K562 (cell line): ENCODE results near the gene ZSWIM6. TPM values are rescaled to one million over a fixed set of nuclear protein-coding genes. Genes with fewer than 3 reads are reported as not detected.

Experiments
- ATAC-seq: fragments of 200-7000 bp; cut with Tn5 transposase; 3 replicates; pipeline ENCODE4 v1.9.1; 2020; ENCODE audit warnings: moderate library complexity
- BruUV-seq: library from RNA; stranded (reverse); fragments of 400-500 nt; replicated peaks from 2 replicates; lab custom pipeline; 2021; lab: Mats Ljungman, UMichigan
- CTCF ChIA-PET: fragments of 300-600 bp; formaldehyde crosslinking; extraction: SDS; loops from one replicate; lab custom pipeline; 2021; ENCODE audit warnings: low intra/inter-chr PET ratio; lab: Yijun Ruan, JAX
- POLR2A ChIA-PET: fragments of 300-600, 350-650 bp; sonication (Branson Sonifier 250); formaldehyde crosslinking; extraction: SDS; loops from one replicate; lab custom pipeline; 2021; ENCODE audit warnings: antibody characterized with exemption, inconsistent platforms; lab: Yijun Ruan, JAX
- DNase-seq, 4 experiments: peaks; one replicate each; pipeline versions ENCODE4 v3.0.0 to v3.0.0-alpha.2; 2011 to 2018; ENCODE audit warnings: low spot score in 3 of 4, mixed read lengths in 3 of 4; ENCODE audit errors: extremely low read depth in 1 of 4
- FAIRE-seq: peaks from 2 replicates; lab custom pipeline; 2011; peaks lifted over from hg19 to GRCh38; lab: Jason Lieb, UNC
- H2AFZ ChIP-seq: 2 replicates; pipeline ENCODE4 v1.6.0; 2011; ENCODE audit warnings: low read depth, low read length, control low read depth, inconsistent platforms
- H3K27ac ChIP-seq: fragments of 200-600 bp; 3 replicates; pipeline ENCODE4 v1.8.0; 2011; ENCODE audit warnings: low read depth, mild to moderate bottlenecking, control low read depth, inconsistent platforms, low read length, moderate library complexity, mixed read lengths; ENCODE audit errors: extremely low read depth
- H3K27me3 ChIP-seq, 2 experiments: fragments of 300-600 bp in 1 of 2; 2 replicates in 1 of 2; 3 replicates in 1 of 2; pipeline versions ENCODE4 v1.6.0 to v1.8.0; 2011; ENCODE audit warnings: inconsistent platforms in 2 of 2, low read length in 2 of 2, mild to moderate bottlenecking in 1 of 2, mixed read lengths in 1 of 2, moderate library complexity in 1 of 2; ENCODE audit not compliant: control insufficient read depth in 2 of 2, insufficient read depth in 2 of 2
- H3K36me3 ChIP-seq: fragments of 300-600 bp; 3 replicates; pipeline ENCODE4 v1.8.0; 2011; ENCODE audit warnings: mild to moderate bottlenecking, low read length, inconsistent platforms; ENCODE audit not compliant: control insufficient read depth, insufficient read depth
- H3K4me1 ChIP-seq, 2 experiments: fragments of 200-600 bp in 1 of 2; replicated peaks in 1 of 2; 2 replicates in 1 of 2; 3 replicates in 1 of 2; pipeline versions ENCODE4 v1.5.1 to v1.8.0; 2011; ENCODE audit warnings: inconsistent platforms in 2 of 2, low read length in 2 of 2, mild to moderate bottlenecking in 1 of 2, mixed read lengths in 1 of 2, moderate library complexity in 1 of 2; ENCODE audit not compliant: control insufficient read depth in 2 of 2, insufficient read depth in 2 of 2
- H3K4me2 ChIP-seq: 2 replicates; pipeline ENCODE4 v1.6.1; 2011; ENCODE audit warnings: low read length, control low read depth, inconsistent platforms, mixed read lengths; ENCODE audit not compliant: insufficient read depth
- H3K4me3 ChIP-seq: fragments of 200-600 bp; sonication (generic), shearing (Covaris generic); 2 replicates; pipeline ENCODE4 v1.5.1; 2016; ENCODE audit warnings: control low read depth, inconsistent platforms
- H3K79me2 ChIP-seq: fragments of 200-600 bp; 3 replicates; pipeline ENCODE4 v1.8.0; 2011; ENCODE audit warnings: low read length, inconsistent platforms; ENCODE audit not compliant: control insufficient read depth, insufficient read depth
- H3K9ac ChIP-seq, 2 experiments: 2 replicates each; pipeline versions ENCODE4 v1.6.0 to v1.6.1; 2011; ENCODE audit warnings: low read depth in 2 of 2, low read length in 2 of 2, control low read depth in 1 of 2, inconsistent platforms in 1 of 2, mild to moderate bottlenecking in 1 of 2, mixed read lengths in 1 of 2; ENCODE audit not compliant: insufficient read depth in 1 of 2
- H3K9me1 ChIP-seq: one replicate; pipeline ENCODE4 v1.6.0; 2011; ENCODE audit warnings: inconsistent platforms, mild to moderate bottlenecking, low read length, moderate library complexity; ENCODE audit not compliant: control insufficient read depth, insufficient read depth
- H3K9me3 ChIP-seq: replicated peaks from 2 replicates; pipeline ENCODE4 v1.5.1; 2011; ENCODE audit warnings: low read depth, low read length, inconsistent platforms; ENCODE audit not compliant: control insufficient read depth, insufficient read depth
- H4K20me1 ChIP-seq: replicated peaks from 2 replicates; pipeline ENCODE4 v1.6.1; 2011; ENCODE audit warnings: low read length, inconsistent platforms, mixed read lengths; ENCODE audit not compliant: control insufficient read depth, insufficient read depth
- CBX2 ChIP-seq: fragments of 200-600 bp; sonication (generic); IDR thresholded peaks from one replicate; pipeline ENCODE4 v1.6.1; 2012; ENCODE audit warnings: mild to moderate bottlenecking, low read length, inconsistent platforms; ENCODE audit not compliant: insufficient read depth, poor library complexity, severe bottlenecking
- CEBPG ChIP-seq, 3 experiments: fragments of 200-800 bp in 1 of 3; sonication (Bioruptor generic) in 1 of 3; sonication (generic) in 1 of 3; formaldehyde crosslinking in 1 of 3; IDR thresholded peaks in 2 of 3; conservative IDR thresholded peaks in 1 of 3; 2 replicates each; pipeline versions ENCODE4 v1.6.1 to v1.8.0; 2016 to 2022; ENCODE audit warnings: missing compliant biosample characterization in 2 of 3, missing genetic modification characterization in 2 of 3, mild to moderate bottlenecking in 1 of 3, missing genetic modification reagents in 1 of 3
- HCFC1 ChIP-seq: IDR thresholded peaks from 2 replicates; pipeline ENCODE4 v1.6.1; 2012; ENCODE audit warnings: low read depth, low read length, improper control_type of control experiment
- KLF13 ChIP-seq: fragments of 450-650 bp; IDR thresholded peaks from 2 replicates; pipeline ENCODE4 v1.6.1; 2016; ENCODE audit warnings: missing genetic modification characterization, low read depth, mild to moderate bottlenecking, missing compliant biosample characterization, moderate library complexity, borderline replicate concordance
- MYBL2 ChIP-seq, 2 experiments: fragments of 450-650 bp in 1 of 2; sonication (generic) in 1 of 2; formaldehyde crosslinking in 1 of 2; IDR thresholded peaks; 2 replicates each; pipeline versions ENCODE4 v1.6.1 to v1.8.1; 2017 to 2022; ENCODE audit warnings: borderline replicate concordance in 1 of 2, inconsistent platforms in 1 of 2, low read depth in 1 of 2, mild to moderate bottlenecking in 1 of 2, missing genetic modification reagents in 1 of 2, moderate library complexity in 1 of 2
- PRMT5 ChIP-seq: sonication (generic); formaldehyde crosslinking; IDR thresholded peaks from 2 replicates; pipeline ENCODE4 v1.5.0; 2020; ENCODE audit warnings: missing genetic modification reagents
- ZFX ChIP-seq: sonication (generic); formaldehyde crosslinking; IDR thresholded peaks from 2 replicates; pipeline ENCODE4 v1.8.0; 2022; ENCODE audit warnings: mild to moderate bottlenecking, missing genetic modification reagents, moderate library complexity
- ZMIZ1 ChIP-seq, 2 experiments: fragments of 150-350 bp in 1 of 2; IDR thresholded peaks; 2 replicates each; pipeline ENCODE4 v1.6.1; 2012 to 2016; ENCODE audit warnings: low read depth in 2 of 2, low read length in 2 of 2, mild to moderate bottlenecking in 1 of 2, moderate library complexity in 1 of 2
- WGBS: fragments of 100-300 bp; shearing (Covaris generic); methylation state at CpG from one replicate; pipeline ENCODE4 v1.1.6; 2016; ENCODE audit warnings: low coverage, mixed read lengths; ENCODE audit not compliant: insufficient coverage; ENCODE audit errors: missing lambda C conversion rate; 5-methylcytosine and 5-hydroxymethylcytosine counted together
- in situ Hi-C: fragments of 300-500 bp; cut with MboI; formaldehyde crosslinking; loops from 4 replicates; pipeline ENCODE4 v1.15.0; 2018; ENCODE audit warnings: inconsistent platforms, mixed read lengths
- intact Hi-C: fragments of 100-400 bp; cut with micrococcal nuclease; formaldehyde crosslinking; loops from 2 replicates; pipeline ENCODE4 v1.14.2; 2022
- polyA plus RNA-seq, 8 experiments: library from polyadenylated mRNA; depleted of rRNA in 4 of 8; stranded (reverse) in 5 of 8; unstranded in 3 of 8; fragments of >200 nt; fragmentation: Nextera tagmentation in 2 of 8; fragmentation: Illumina TruSeq in 1 of 8; extraction: Ambion mirVana in 2 of 8; extraction: Trizol in 1 of 8; gene quantifications; 2 replicates each; pipeline versions ENCODE4 v1.2.1 to v1.2.3, GENCODE V29; 2011 to 2014; ENCODE audit warnings: inconsistent platforms in 1 of 8, missing spikeins in 1 of 8
- total RNA-seq, 7 experiments: library from RNA; depleted of rRNA in 6 of 7; stranded (reverse); fragments of >200 nt in 6 of 7; fragmentation: Illumina TruSeq in 2 of 7; extraction: Trizol in 2 of 7; gene quantifications; 2 replicates each; pipeline versions ENCODE4 v1.2.1 to v1.2.3, GENCODE V29; 2011 to 2021; ENCODE audit warnings: low replicate concordance in 1 of 7

The ZSWIM6 gene
- total and polyA plus RNA-seq, 9 of the 15 experiments (the other 6 are each of a cell fraction or from before 2014, with no cell fraction given): 0.81 to 3.2 (median 2.0) TPM

- Histone ChIP-seq H3K27me3 (peaks cover 12 to 24% of the 10 kb centered on the region in 2 experiments; a peak in 4 of 5 replicates), H3K9ac (no peak overlapping the region), H3K27ac (no peak overlapping the region), H3K4me2 (no peak overlapping the region), H3K4me1 (no peaks in the 10 kb centered on the region), H3K9me3 (no peaks in the 10 kb centered on the region), H2AFZ (no peak overlapping the region), H3K9me1 (no peaks in the 10 kb centered on the region), H4K20me1 (no peaks in the 10 kb centered on the region), H3K36me3 (no peaks in the 10 kb centered on the region), H3K4me3 (no peak overlapping the region), H3K79me2 (no peaks in the 10 kb centered on the region)
- ChIA-PET CTCF (no interaction called here), POLR2A (interaction anchor here (1.6 kb wide), 1 partner anchor 10 kb away, joined by 4 read pairs; the partner anchor contains the start of gene ZSWIM6)
- intact Hi-C loops (no loop called here), in situ Hi-C loops (no loop called here)
- FAIRE-seq (no peak), ATAC-seq (no peak), DNase-seq (no peak)
- BruUV-seq: no TSS peak
- WGBS: 0% methylated on average over 2 of the region's 2 CpGs
- no peak for TF ChIP-seq ZFX (CRISPR knock-in tag)
- no peak for TF ChIP-seq CEBPG (CRISPR knock-in tag; IDR thresholded peaks at IDR 0.05)
- TF ChIP-seq CEBPG (tag; conservative IDR thresholded peaks at IDR 0.05 in 1 of 2, IDR thresholded peaks at IDR 0.05 in 1 of 2): no peak
- no peak for TF ChIP-seq ZMIZ1 (IDR thresholded peaks at IDR 0.05; ENCODE audit: low read depth in 2 of 2, low read length in 2 of 2)
- no peak for TF ChIP-seq KLF13 (tag)
- no peak for TF ChIP-seq CBX2
- TF ChIP-seq HCFC1: no peak
- no peak for TF ChIP-seq MYBL2 (IDR thresholded peaks at IDR 0.05; ENCODE audit: low read depth)
- TF ChIP-seq MYBL2 (CRISPR knock-in tag; IDR thresholded peaks at IDR 0.05; ENCODE audit: borderline replicate concordance): no peak
- TF ChIP-seq PRMT5: no peak
Observed at GRCh38 chr5:61321669-61322068, 10.4 kb upstream of the ZSWIM6 start.
